ENCODE data around the gene LPGAT1. TPM values are rescaled to one million over a fixed set of nuclear protein-coding genes. Genes with fewer than 3 reads are reported as not detected.

The LPGAT1 gene
- total RNA-seq, 4 donors from 2014 or later, result 10.8 to 32.0 (median 24.8) TPM

DNA sequence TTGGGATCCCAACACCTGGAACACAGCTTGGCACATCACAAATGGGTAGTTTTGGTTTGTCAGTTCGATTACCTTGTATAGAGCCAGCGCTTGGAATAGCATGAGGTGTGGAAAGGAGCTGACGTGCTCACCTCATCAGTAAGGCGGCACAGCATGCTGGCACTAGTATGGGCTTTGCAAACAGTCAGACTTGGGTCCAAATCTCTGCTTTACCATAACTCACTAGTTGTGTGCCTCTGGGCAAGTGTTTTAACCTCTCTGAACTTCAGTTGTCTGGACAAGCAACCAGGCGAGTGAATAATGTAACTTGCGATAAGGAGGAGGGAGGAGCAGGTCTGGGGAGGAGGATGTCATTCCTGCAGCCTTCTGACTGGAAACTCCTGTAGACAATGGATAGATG, 128.8 kb downstream of the LPGAT1 start:
- Histone ChIP-seq H3K36me3 (no peaks in the 10 kb centered on the region), H3K9me3 (no peaks in the 10 kb centered on the region), H3K27me3 (peaks cover 0 to 14% (median 0%) of the 10 kb centered on the region in 4 donors), H3K4me1 (peaks cover 7 to 45% (median 13%) of the 10 kb centered on the region in 3 donors), H3K4me3 (no peak overlapping the region), H3K27ac (no peak overlapping the region)
- WGBS, 2 donors, result 48 to 64% methylated on average over 6 of the region's 6 CpGs
- DNase-seq, result no peak
- intact Hi-C loops (cut with DNase I), result no loop called here
- no peak for TF ChIP-seq CTCF (IDR thresholded peaks at IDR 0.05)
- no peak for TF ChIP-seq POLR2A (IDR thresholded peaks at IDR 0.05)

GRCh38 chr1:211699059-211699458, 131.5 kb downstream of the LPGAT1 start:
- 89% methylated on average over 5 of the region's 16 CpGs; no CpG with 5 or more reads in 1 of the 2 donors for WGBS, 2 donors
- TF ChIP-seq POLR2A (IDR thresholded peaks at IDR 0.05), result no peak
- no peak for TF ChIP-seq CTCF (IDR thresholded peaks at IDR 0.05)
- Histone ChIP-seq H3K27ac (no peak overlapping the region), H3K4me1 (peaks cover 7 to 23% (median 9%) of the 10 kb centered on the region in 3 donors), H3K4me3 (no peak overlapping the region), H3K36me3 (no peaks in the 10 kb centered on the region), H3K27me3 (peaks cover 0 to 14% (median 0%) of the 10 kb centered on the region in 4 donors), H3K9me3 (no peaks in the 10 kb centered on the region)
- intact Hi-C loops (cut with DNase I), result loop anchor here (5.0 to 10.0 kb wide), 2 partner anchors 133 to 246 kb away; partner anchors contain the start of gene LPGAT1
- DNase-seq, result no peak

DNA sequence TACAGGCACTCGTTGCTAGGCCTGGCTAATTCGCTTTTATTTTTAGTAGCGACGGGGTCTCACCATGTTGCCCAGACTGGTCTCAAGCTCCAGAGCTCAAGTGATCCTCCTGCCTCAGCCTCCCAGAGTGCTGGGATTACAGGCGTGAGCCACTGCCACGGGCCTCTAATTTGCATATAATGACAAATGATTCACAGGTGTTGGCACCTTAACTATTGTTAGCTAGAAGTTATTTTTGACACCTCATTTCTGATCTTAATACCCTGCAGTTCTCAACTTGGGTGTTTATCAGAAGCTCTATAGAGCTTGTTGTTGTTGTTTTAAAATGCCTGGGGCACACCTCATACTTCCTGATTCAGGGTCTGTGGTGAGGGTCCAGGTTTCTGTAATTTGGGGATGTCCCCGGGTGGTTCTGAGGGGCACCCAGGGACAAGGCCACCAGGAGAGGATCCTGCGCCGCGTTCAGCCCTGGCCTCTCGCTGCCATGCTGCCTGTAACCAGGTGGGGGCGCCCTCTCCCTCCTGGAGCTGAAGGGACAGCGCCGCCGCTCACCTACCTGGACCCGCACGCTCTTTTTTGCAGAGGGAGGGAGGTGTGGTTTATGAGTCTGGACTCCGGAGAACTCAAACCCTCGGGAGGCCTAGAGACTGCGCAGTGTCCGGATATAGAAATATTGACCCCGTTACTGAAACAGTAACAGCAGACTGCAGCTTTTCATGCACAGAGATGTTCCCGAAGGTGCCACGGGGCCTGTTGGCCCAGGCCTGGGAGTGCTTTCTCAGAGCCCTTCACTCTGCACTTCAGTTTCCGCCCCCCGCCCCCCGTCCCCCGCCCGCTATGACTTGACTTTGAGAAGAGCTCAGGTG, 132.2 kb downstream of the LPGAT1 start:
- 18 to 24% methylated on average over 16 to 22 of the region's 29 CpGs for WGBS, 2 donors
- Histone ChIP-seq H3K36me3 (no peaks in the 10 kb centered on the region), H3K27ac (no peak overlapping the region), H3K9me3 (no peaks in the 10 kb centered on the region), H3K27me3 (peaks cover 0 to 14% (median 0%) of the 10 kb centered on the region in 4 donors), H3K4me3 (peak overlapping the region in 2 of 4 donors; percentile 22 to 57), H3K4me1 (peaks cover 7 to 23% (median 9%) of the 10 kb centered on the region in 3 donors)
- intact Hi-C loops (cut with DNase I), result loop anchor here (5.0 to 10.0 kb wide), 2 partner anchors 134 to 246 kb away; partner anchors contain the start of gene LPGAT1
- TF ChIP-seq POLR2A (IDR thresholded peaks at IDR 0.05) (no peak), CTCF (IDR thresholded peaks at IDR 0.05) (peak; percentile 87 to 97 (median 93))
- peak; percentile 21 for DNase-seq

DNA sequence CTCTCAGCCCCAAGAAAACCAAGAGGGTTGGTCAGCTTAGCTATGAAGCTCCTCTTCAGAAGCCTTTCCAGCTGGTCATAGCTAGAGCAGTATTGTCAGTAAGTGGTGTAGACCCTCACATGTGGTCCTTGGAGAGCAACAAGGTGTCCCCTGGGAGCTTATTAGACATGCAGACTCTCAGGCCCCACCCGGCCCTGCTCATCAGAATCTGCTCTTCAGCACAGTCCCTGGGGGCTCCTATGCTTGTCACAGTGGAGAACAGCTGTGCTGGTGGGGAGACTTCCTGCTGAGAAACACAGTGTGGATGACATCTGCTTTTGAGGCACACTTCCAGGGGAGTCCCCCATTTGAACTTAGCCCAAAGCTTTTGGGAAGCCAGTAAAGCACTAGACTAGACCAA, 133.2 kb downstream of the LPGAT1 start:
- TF ChIP-seq POLR2A (IDR thresholded peaks at IDR 0.05) (no peak), CTCF (IDR thresholded peaks at IDR 0.05) (no peak)
- Histone ChIP-seq H3K4me1 (peaks cover 7 to 22% (median 9%) of the 10 kb centered on the region in 3 donors), H3K27me3 (peaks cover 0 to 14% (median 0%) of the 10 kb centered on the region in 4 donors), H3K4me3 (no peak overlapping the region), H3K27ac (no peak overlapping the region), H3K9me3 (no peaks in the 10 kb centered on the region), H3K36me3 (no peaks in the 10 kb centered on the region)
- 43 to 83% methylated on average over 1 of the region's 1 CpG for WGBS, 2 donors
- DNase-seq, result no peak
- intact Hi-C loops (cut with DNase I), result loop anchor here (5.0 to 10.0 kb wide), 2 partner anchors 135 to 247 kb away; partner anchors contain the start of gene LPGAT1
